Cardiac muscle cell (in vitro differentiated cells and primary cell): ENCODE data around the gene SCAMP2. TPM values are rescaled to one million over a fixed set of nuclear protein-coding genes. Genes with fewer than 3 reads are reported as not detected.

Experiments
- DNase-seq, 2 donors: peaks; one replicate each; pipeline versions ENCODE4 v3.0.0 to v3.0.0-alpha.2; 2010 to 2017; ENCODE audit warnings: low read depth in 1 of 2, low spot score in 1 of 2
- H3K27ac ChIP-seq: fragments of 200-600 bp; sonication (generic); 2 replicates; pipeline ENCODE4 v1.5.1; 2016
- H3K27me3 ChIP-seq: fragments of 200-600 bp; sonication (generic); 2 replicates; pipeline ENCODE4 v1.6.0; 2016; ENCODE audit warnings: control low read depth
- H3K36me3 ChIP-seq: fragments of 200-600 bp; sonication (generic); 2 replicates; pipeline ENCODE4 v1.5.1; 2016; ENCODE audit warnings: control low read depth
- H3K4me1 ChIP-seq: fragments of 200-600 bp; sonication (generic); 2 replicates; pipeline ENCODE4 v1.8.1; 2017; ENCODE audit warnings: low read depth, mild to moderate bottlenecking, mixed run types
- H3K4me3 ChIP-seq: fragments of 200-600 bp; sonication (generic); 2 replicates; pipeline ENCODE4 v1.5.1; 2016; ENCODE audit warnings: mild to moderate bottlenecking
- H3K9me3 ChIP-seq: fragments of 200-600 bp; sonication (generic); 2 replicates; pipeline ENCODE4 v1.5.1; 2017; ENCODE audit warnings: low read depth, mild to moderate bottlenecking, control low read depth
- polyA plus RNA-seq: library from polyadenylated mRNA; unstranded; fragments of >200 nt; fragmentation: Nextera tagmentation; extraction: Ambion mirVana; gene quantifications from 2 replicates; pipeline ENCODE4 v1.2.1, GENCODE V29; 2016
- total RNA-seq: library from RNA; depleted of rRNA; stranded (reverse); fragments of >200 nt; gene quantifications from 2 replicates; pipeline ENCODE4 v1.2.3, GENCODE V29; 2016
- TF ChIP-seq, protein P1 (sequence below): IDR thresholded peaks from 2 replicates; pipeline ENCODE4 v1.5.1; 2012; ENCODE audit warnings: low read depth, mild to moderate bottlenecking, low read length

SCAMP2 gene
- total and polyA plus RNA-seq, 2 experiments from 2014 or later = 52.3 to 115 TPM

DNA sequence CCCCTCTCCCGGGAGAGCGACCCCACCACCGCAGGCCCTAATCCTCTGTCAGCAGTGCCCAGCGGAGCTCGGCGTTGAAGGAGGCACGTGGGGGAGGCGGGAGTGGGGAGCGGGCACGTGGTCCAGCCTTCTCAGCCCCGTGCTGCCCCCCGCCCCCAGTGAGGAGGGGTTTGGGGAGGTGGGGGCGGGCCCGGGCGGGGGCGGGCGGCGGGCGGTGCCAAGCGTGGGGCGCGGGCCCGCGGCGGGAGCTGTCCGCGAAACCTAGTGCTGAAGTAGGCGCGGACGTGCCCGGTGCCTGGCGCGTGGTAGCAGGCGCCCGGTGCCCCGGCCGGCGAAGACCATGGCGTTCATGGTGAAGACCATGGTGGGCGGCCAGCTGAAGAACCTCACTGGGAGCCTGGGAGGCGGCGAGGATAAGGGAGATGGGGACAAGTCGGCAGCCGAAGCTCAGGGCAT is 46.8 kb downstream of the SCAMP2 start, which contains the start of gene CPLX3:
Gene CPLX3 (plus strand): TSS at position 264 of the 456 bp plus-strand sequence. CDS start 77 bp downstream, at position 341.
- DNase-seq = peak; percentile 21 to 74
- Histone ChIP-seq H3K9me3 (no peaks in the 10 kb centered on the region), H3K27me3 (peaks cover 48% of the 10 kb centered on the region), H3K27ac (no peak within 1 kb of the TSS), H3K4me1 (no peaks in the 10 kb centered on the region), H3K36me3 (no peaks in the 10 kb centered on the region), H3K4me3 (no peak within 1 kb of the TSS)
- TF ChIP-seq, protein P1, sequence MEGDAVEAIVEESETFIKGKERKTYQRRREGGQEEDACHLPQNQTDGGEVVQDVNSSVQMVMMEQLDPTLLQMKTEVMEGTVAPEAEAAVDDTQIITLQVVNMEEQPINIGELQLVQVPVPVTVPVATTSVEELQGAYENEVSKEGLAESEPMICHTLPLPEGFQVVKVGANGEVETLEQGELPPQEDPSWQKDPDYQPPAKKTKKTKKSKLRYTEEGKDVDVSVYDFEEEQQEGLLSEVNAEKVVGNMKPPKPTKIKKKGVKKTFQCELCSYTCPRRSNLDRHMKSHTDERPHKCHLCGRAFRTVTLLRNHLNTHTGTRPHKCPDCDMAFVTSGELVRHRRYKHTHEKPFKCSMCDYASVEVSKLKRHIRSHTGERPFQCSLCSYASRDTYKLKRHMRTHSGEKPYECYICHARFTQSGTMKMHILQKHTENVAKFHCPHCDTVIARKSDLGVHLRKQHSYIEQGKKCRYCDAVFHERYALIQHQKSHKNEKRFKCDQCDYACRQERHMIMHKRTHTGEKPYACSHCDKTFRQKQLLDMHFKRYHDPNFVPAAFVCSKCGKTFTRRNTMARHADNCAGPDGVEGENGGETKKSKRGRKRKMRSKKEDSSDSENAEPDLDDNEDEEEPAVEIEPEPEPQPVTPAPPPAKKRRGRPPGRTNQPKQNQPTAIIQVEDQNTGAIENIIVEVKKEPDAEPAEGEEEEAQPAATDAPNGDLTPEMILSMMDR = no peak

DNA sequence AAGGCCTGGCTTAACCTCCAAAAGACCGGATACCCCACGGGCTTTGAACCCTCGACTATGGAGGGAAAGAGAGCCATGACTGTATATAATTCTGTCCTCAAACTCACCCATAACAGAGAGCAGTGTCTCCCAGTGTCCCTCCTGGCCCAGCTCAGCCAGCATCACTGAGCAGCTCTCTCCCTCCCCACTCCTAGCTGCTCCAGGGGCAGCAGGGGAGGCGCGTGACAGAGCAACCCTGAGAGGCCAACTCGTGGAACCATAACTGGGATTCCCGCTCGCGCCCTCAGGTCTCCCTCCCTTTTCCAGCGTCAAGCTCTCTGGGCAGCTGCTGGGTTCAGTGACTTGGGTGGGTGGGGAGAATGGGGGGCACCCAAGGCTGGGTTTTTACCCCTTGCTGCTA is 47.3 kb downstream of the SCAMP2 start:
- H3K36me3 ChIP-seq = no peaks in the 10 kb centered on the region
- H3K9me3 ChIP-seq = no peaks in the 10 kb centered on the region
- DNase-seq = no peak
- no peaks in the 10 kb centered on the region for H3K4me1 ChIP-seq
- H3K4me3 ChIP-seq = no peak overlapping the region
- no peak overlapping the region for H3K27ac ChIP-seq
- peaks cover 48% of the 10 kb centered on the region for H3K27me3 ChIP-seq
- TF ChIP-seq, protein P1 = no peak

DNA sequence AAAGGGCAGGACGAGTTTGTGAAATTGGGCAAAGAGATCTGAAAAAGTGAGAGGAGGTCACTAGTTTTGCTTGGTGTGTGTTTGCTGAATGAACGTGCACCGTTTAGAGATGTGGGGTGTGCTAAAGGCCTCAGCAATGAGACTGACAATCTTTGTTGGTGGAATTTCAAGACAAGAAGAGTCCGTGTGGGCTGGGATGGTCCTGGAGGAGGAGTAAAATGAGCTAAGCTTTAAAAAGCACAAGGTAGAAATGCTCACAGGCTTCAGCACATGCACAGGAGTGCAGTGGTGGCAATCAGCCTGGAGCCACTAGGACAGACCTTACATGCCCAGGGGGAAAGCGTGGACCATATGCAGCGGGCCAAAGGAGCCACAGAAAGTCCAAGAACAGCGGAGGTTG is 48.2 kb downstream of the SCAMP2 start:
- H3K27me3 ChIP-seq = peaks cover 48% of the 10 kb centered on the region
- no peak overlapping the region for H3K4me3 ChIP-seq
- no peaks in the 10 kb centered on the region for H3K9me3 ChIP-seq
- H3K4me1 ChIP-seq = no peaks in the 10 kb centered on the region
- H3K36me3 ChIP-seq = no peaks in the 10 kb centered on the region
- DNase-seq = no peak
- TF ChIP-seq, protein P1 = no peak
- H3K27ac ChIP-seq = no peak overlapping the region

DNA sequence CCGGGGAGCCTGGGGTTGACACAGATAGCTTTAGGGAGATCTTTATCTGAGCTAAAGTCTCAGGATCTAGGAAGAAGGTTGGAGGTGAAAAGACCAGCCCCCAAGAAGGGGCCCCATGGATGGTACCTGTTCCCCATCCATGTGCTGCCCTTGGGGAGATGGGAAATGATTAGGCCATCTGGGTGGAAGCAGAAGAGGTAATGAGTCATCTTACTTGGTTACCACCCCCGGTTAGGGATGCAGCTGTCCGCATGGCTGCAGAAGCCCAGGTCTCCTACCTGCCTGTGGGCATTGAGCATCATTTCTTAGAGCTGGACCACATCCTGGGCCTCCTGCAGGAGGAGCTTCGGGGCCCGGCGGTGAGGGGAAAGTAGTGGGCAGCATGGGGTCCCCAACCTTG is 49.8 kb downstream of the SCAMP2 start:
- H3K27me3 ChIP-seq = peaks cover 42% of the 10 kb centered on the region
- TF ChIP-seq, protein P1 = no peak
- DNase-seq = no peak

DNA sequence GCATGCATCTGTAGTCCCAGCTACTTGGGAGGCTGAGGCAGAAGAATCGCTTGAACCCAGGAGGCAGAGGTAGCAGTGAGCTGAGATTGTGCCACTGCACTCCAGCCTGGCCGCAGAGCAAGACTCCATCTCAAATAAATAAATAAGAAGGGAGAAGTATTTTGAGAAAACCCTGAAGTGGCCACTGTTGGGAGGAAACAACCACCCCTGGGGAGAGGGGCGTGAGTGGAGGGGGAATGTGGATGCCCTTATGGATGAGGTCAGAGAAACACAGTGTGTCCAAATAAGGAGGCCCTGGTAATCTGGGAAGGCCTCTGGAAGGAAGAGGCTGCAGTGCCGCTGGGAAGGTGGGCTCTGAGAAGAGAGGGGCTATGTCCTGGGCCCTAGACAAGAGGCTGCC is 50.9 kb downstream of the SCAMP2 start:
- Histone ChIP-seq H3K36me3 (no peaks in the 10 kb centered on the region), H3K4me1 (no peaks in the 10 kb centered on the region), H3K4me3 (no peak overlapping the region), H3K27me3 (peaks cover 32% of the 10 kb centered on the region), H3K9me3 (no peaks in the 10 kb centered on the region), H3K27ac (no peak overlapping the region)
- no peak for DNase-seq
- TF ChIP-seq, protein P1 = no peak

More for the DNA sequence above, 49.8 kb downstream of the SCAMP2 start:
- H3K4me1 ChIP-seq = no peaks in the 10 kb centered on the region
- no peaks in the 10 kb centered on the region for H3K36me3 ChIP-seq
- no peak overlapping the region for H3K4me3 ChIP-seq
- no peak overlapping the region for H3K27ac ChIP-seq
- H3K9me3 ChIP-seq = no peaks in the 10 kb centered on the region
